HepG2 (cell line): ENCODE measurements around the gene PLEKHG5. TPM values are rescaled to one million over a fixed set of nuclear protein-coding genes. Genes with fewer than 3 reads are reported as not detected.

Experiments
- ATAC-seq: fragments of 200-7000 bp; cut with Tn5 transposase; 3 replicates; pipeline ENCODE4 v1.9.1; 2020; ENCODE audit warnings: mild to moderate bottlenecking, moderate library complexity
- BruUV-seq: library from RNA; stranded (reverse); fragments of 400-500 nt; replicated peaks from 2 replicates; lab custom pipeline; 2021; lab: Mats Ljungman, UMichigan
- CTCF ChIA-PET: fragments of 300-600 bp; formaldehyde crosslinking; extraction: SDS; loops from one replicate; lab custom pipeline; 2021; ENCODE audit warnings: low total read pairs, inconsistent platforms, low intra/inter-chr PET ratio; lab: Yijun Ruan, JAX
- POLR2A ChIA-PET: fragments of 350-600 bp; sonication (Branson Sonifier 250); formaldehyde crosslinking; loops from one replicate; lab custom pipeline; 2020; ENCODE audit warnings: antibody characterized with exemption, inconsistent platforms; lab: Yijun Ruan, JAX
- DNase-seq: peaks from one replicate; pipeline ENCODE4 v3.0.0-alpha.2; 2015; ENCODE audit warnings: low spot score
- FAIRE-seq: peaks from 3 replicates; lab custom pipeline; 2011; peaks lifted over from hg19 to GRCh38; lab: Jason Lieb, UNC
- H2AFZ ChIP-seq: one replicate; pipeline ENCODE4 v1.6.1; 2011; ENCODE audit warnings: low read length, inconsistent platforms
- H3K27ac ChIP-seq: fragments of 300-600 bp; 3 replicates; pipeline ENCODE4 v1.8.0; 2011; ENCODE audit warnings: mixed run types, mild to moderate bottlenecking, mixed read lengths, low read length, inconsistent platforms; ENCODE audit not compliant: insufficient read depth; ENCODE audit errors: extremely low read length
- H3K27me3 ChIP-seq, 2 experiments: fragments of 200-600 bp in 1 of 2; 2 replicates in 1 of 2; 3 replicates in 1 of 2; pipeline versions ENCODE4 v1.6.0 to v1.8.0; 2011; ENCODE audit warnings: low read length in 2 of 2, mild to moderate bottlenecking in 2 of 2, moderate library complexity in 2 of 2, inconsistent platforms in 1 of 2; ENCODE audit not compliant: insufficient read depth in 2 of 2, control insufficient read depth in 1 of 2
- H3K36me3 ChIP-seq, 2 experiments: fragments of 200-600 bp in 1 of 2; replicated peaks in 1 of 2; 2 replicates in 1 of 2; 3 replicates in 1 of 2; pipeline versions ENCODE4 v1.5.1 to v1.8.0; 2011; ENCODE audit warnings: low read length in 2 of 2, inconsistent platforms in 1 of 2; ENCODE audit not compliant: insufficient read depth in 2 of 2, control insufficient read depth in 1 of 2
- H3K4me1 ChIP-seq: 2 replicates; pipeline ENCODE4 v1.5.1; 2012; ENCODE audit warnings: low read length, inconsistent platforms; ENCODE audit not compliant: insufficient read depth
- H3K4me2 ChIP-seq: 2 replicates; pipeline ENCODE4 v1.6.0; 2011; ENCODE audit warnings: low read depth, low read length, inconsistent platforms
- H3K4me3 ChIP-seq, 3 experiments: fragments of 200-600 bp in 1 of 3; sonication (generic), shearing (Covaris generic) in 1 of 3; replicated peaks in 1 of 3; 2 replicates each; pipeline ENCODE4 v1.5.1; 2011 to 2016; ENCODE audit warnings: low read length in 3 of 3, inconsistent platforms in 2 of 3, low read depth in 2 of 3, mild to moderate bottlenecking in 2 of 3, control low read depth in 1 of 3, mixed read lengths in 1 of 3; ENCODE audit not compliant: insufficient read depth in 1 of 3
- H3K79me2 ChIP-seq: one replicate; pipeline ENCODE4 v1.6.1; 2011; ENCODE audit warnings: low read length, inconsistent platforms; ENCODE audit not compliant: insufficient read depth
- H3K9ac ChIP-seq: 2 replicates; pipeline ENCODE4 v1.6.0; 2011; ENCODE audit warnings: mild to moderate bottlenecking, low read depth, low read length, inconsistent platforms; ENCODE audit not compliant: insufficient read depth
- H3K9me3 ChIP-seq: 2 replicates; pipeline ENCODE4 v1.5.1; 2012; ENCODE audit warnings: mild to moderate bottlenecking, low read length
- H4K20me1 ChIP-seq: 2 replicates; pipeline ENCODE4 v1.6.0; 2011; ENCODE audit warnings: inconsistent platforms, mild to moderate bottlenecking, low read length, moderate library complexity; ENCODE audit not compliant: insufficient read depth
- CAMTA2 ChIP-seq: sonication (generic); formaldehyde crosslinking; IDR thresholded peaks from 2 replicates; pipeline ENCODE4 v1.4.0; 2020; ENCODE audit warnings: mild to moderate bottlenecking, missing genetic modification reagents, borderline replicate concordance
- CHCHD3 ChIP-seq: sonication (generic); formaldehyde crosslinking; IDR thresholded peaks from 2 replicates; pipeline ENCODE4 v1.8.0; 2022; ENCODE audit warnings: mild to moderate bottlenecking, missing genetic modification reagents, moderate library complexity
- KDM5A ChIP-seq: fragments of 200-600 bp; sonication (generic); IDR thresholded peaks from 2 replicates; pipeline ENCODE4 v1.7.0; 2018; ENCODE audit warnings: antibody characterized with exemption, mild to moderate bottlenecking, low read length, borderline replicate concordance
- KDM6A ChIP-seq: IDR thresholded peaks from 2 replicates; pipeline ENCODE4 v1.6.1; 2016; ENCODE audit warnings: low read depth
- KLF9 ChIP-seq: IDR thresholded peaks from 2 replicates; pipeline ENCODE4 v1.6.1; 2016; ENCODE audit warnings: low read depth
- MTA3 ChIP-seq: sonication (generic); formaldehyde crosslinking; IDR thresholded peaks from 2 replicates; pipeline ENCODE4 v1.4.0; 2020; ENCODE audit warnings: missing genetic modification reagents
- PAF1 ChIP-seq: IDR thresholded peaks from 2 replicates; pipeline ENCODE4 v1.6.1; 2016; ENCODE audit warnings: missing genetic modification reagents, missing compliant biosample characterization
- POLR2G ChIP-seq: fragments of 200-400 bp; formaldehyde crosslinking; IDR thresholded peaks from 2 replicates; pipeline ENCODE4 v1.6.1; 2018; ENCODE audit warnings: mild to moderate bottlenecking, low read depth, low read length, moderate library complexity
- PTBP1 ChIP-seq: fragments of 200-400 bp; formaldehyde crosslinking; IDR thresholded peaks from 2 replicates; pipeline ENCODE4 v1.6.1; 2018; ENCODE audit warnings: low read length, low read depth; ENCODE audit not compliant: poor library complexity, severe bottlenecking
- TOPORS ChIP-seq: sonication (generic); formaldehyde crosslinking; IDR thresholded peaks from 2 replicates; pipeline ENCODE4 v1.8.0; 2023; ENCODE audit warnings: mild to moderate bottlenecking, missing genetic modification reagents
- ZNF18 ChIP-seq: sonication (generic); formaldehyde crosslinking; IDR thresholded peaks from 2 replicates; pipeline ENCODE4 v1.8.0; 2022; ENCODE audit warnings: mild to moderate bottlenecking, missing genetic modification reagents; ENCODE audit not compliant: insufficient replicate concordance
- ZNF7 ChIP-seq: IDR thresholded peaks from 2 replicates; pipeline ENCODE4 v1.6.1; 2016; ENCODE audit warnings: missing biosample characterization, missing genetic modification reagents
- ZNF768 ChIP-seq: sonication (generic); formaldehyde crosslinking; IDR thresholded peaks from 2 replicates; pipeline ENCODE4 v1.4.0; 2020; ENCODE audit warnings: missing genetic modification reagents
- WGBS: methylation state at CpG from one replicate; pipeline ENCODE4 v1.1.6; 2017; ENCODE audit warnings: low lambda C conversion rate; 5-methylcytosine and 5-hydroxymethylcytosine counted together
- in situ Hi-C: cut with HindIII; loops from 2 replicates; pipeline ENCODE4 v1.10.0; 2017; ENCODE audit warnings: low pct_unique_long_range_greater_than_20kb; ENCODE audit not compliant: extremely low pct_ligation_motif_present
- intact Hi-C: fragments of 100-400 bp; cut with micrococcal nuclease; formaldehyde crosslinking; loops from one replicate; pipeline ENCODE4 v1.10.0; 2022; ENCODE audit not compliant: unreplicated experiment
- polyA plus RNA-seq, 8 experiments: library from polyadenylated mRNA; depleted of rRNA in 3 of 8; stranded (reverse) in 7 of 8; unstranded in 1 of 8; fragments of >200 nt; fragmentation: Illumina TruSeq in 4 of 8; extraction: Trizol in 4 of 8; gene quantifications; 2 replicates each; pipeline versions ENCODE4 v1.2.1 to v1.2.3, GENCODE V29; 2011 to 2016; ENCODE audit warnings: low read depth in 4 of 8, missing spikeins in 1 of 8, mixed read lengths in 1 of 8; ENCODE audit not compliant: insufficient read depth in 1 of 8
- total RNA-seq, 5 experiments: library from RNA; depleted of rRNA; stranded (reverse); fragments of >200 nt; fragmentation: Illumina TruSeq; extraction: Trizol; gene quantifications; 2 replicates each; pipeline ENCODE4 v1.2.3, GENCODE V29; 2016; ENCODE audit warnings: low read depth in 1 of 5
- TF ChIP-seq, protein P1 (sequence below): sonication (generic); formaldehyde crosslinking; conservative IDR thresholded peaks from 2 replicates; pipeline ENCODE4 v1.4.0; 2020; ENCODE audit warnings: missing genetic modification reagents

Gene PLEKHG5
- total and polyA plus RNA-seq, 2 of the 13 experiments (the other 11 are each of a cell fraction or from before 2014, with no cell fraction given): 1.9 to 3.5 TPM

DNA sequence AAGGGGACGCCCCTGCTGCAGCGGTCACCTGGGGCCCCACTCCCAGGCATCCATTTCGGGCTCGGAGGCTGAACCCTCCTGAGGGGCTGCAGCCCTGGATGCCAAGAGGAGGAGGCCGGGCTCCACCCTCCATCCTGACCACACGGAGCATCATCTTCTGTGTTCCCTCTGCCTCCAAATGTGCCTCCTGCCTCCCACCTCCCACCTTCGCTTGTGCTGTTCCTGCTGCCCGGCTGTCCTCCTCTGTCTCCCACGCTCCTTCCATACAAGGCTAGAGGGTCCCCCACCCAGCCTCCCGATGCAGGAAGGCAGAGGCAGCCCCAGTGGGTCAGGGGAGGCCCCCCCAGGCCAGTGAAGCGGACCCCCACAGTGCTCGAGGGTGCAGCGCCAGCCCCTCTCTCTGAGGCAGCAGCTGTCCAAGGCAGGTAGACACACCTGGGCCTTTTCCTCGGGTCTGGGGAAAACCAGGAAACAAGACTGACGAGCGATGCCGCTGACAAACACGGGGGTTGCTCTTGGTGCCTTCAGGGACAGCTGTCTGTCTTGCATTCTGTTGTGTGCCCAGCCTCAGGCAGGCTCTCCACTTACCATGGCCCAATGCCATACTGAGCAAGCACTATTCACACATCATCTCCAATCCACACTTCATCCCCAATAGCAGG is 16.8 kb upstream of the PLEKHG5 start:
- no TSS peak for BruUV-seq
- no peak overlapping the region for H3K9ac ChIP-seq
- no peak for DNase-seq
- FAIRE-seq: no peak
- in situ Hi-C loops: no loop called here
- 36% methylated on average over 5 of the region's 18 CpGs for WGBS
- ATAC-seq: no peak
- H3K4me3 ChIP-seq: no peak overlapping the region
- H2AFZ ChIP-seq: no peak overlapping the region
- no peaks in the 10 kb centered on the region for H4K20me1 ChIP-seq
- POLR2A ChIA-PET: interaction anchor here (0.6 to 1.3 kb wide), 2 partner anchors 9 to 15 kb away, joined by 3 to 5 read pairs; no protein-coding TSS in a partner anchor
- intact Hi-C loops: no loop called here
- no peak overlapping the region for H3K27ac ChIP-seq
- no peak for TF ChIP-seq POLR2G
- TF ChIP-seq ZNF768: no peak
- TF ChIP-seq CHCHD3 (CRISPR knock-in tag): no peak
- TF ChIP-seq TOPORS (CRISPR knock-in tag): no peak
- no peak for TF ChIP-seq KDM6A (CRISPR knock-in tag)
- TF ChIP-seq ZNF18 (CRISPR knock-in tag): no peak
- no peak for TF ChIP-seq KLF9 (CRISPR knock-in tag)
- no peak for TF ChIP-seq PAF1
- no peak for TF ChIP-seq PTBP1
- TF ChIP-seq MTA3 (CRISPR knock-in tag): no peak
- no peak for TF ChIP-seq KDM5A
- TF ChIP-seq, protein P1, sequence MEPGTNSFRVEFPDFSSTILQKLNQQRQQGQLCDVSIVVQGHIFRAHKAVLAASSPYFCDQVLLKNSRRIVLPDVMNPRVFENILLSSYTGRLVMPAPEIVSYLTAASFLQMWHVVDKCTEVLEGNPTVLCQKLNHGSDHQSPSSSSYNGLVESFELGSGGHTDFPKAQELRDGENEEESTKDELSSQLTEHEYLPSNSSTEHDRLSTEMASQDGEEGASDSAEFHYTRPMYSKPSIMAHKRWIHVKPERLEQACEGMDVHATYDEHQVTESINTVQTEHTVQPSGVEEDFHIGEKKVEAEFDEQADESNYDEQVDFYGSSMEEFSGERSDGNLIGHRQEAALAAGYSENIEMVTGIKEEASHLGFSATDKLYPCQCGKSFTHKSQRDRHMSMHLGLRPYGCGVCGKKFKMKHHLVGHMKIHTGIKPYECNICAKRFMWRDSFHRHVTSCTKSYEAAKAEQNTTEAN (CRISPR knock-in tag): no peak
- no peak for TF ChIP-seq ZNF7 (CRISPR knock-in tag)
- no peak for TF ChIP-seq CAMTA2 (CRISPR knock-in tag)
- H3K4me2 ChIP-seq: no peak overlapping the region
- peaks cover 23 to 49% of the 10 kb centered on the region in 2 experiments; a peak in 4 of 5 replicates for H3K27me3 ChIP-seq
- no peaks in the 10 kb centered on the region for H3K79me2 ChIP-seq
- no peaks in the 10 kb centered on the region for H3K9me3 ChIP-seq
- no peaks in the 10 kb centered on the region for H3K36me3 ChIP-seq
- CTCF ChIA-PET: no interaction called here
- peaks cover 70% of the 10 kb centered on the region for H3K4me1 ChIP-seq
